D721Med (cell line): ENCODE data around the gene NINJ2.

ENCODE experiments used
- DNase-seq: peaks from one replicate; pipeline ENCODE4 v3.0.0; 2011; ENCODE audit warnings: low spot score; ENCODE audit not compliant: insufficient read length
- FAIRE-seq: peaks from 2 replicates; lab custom pipeline; 2011; peaks lifted over from hg19 to GRCh38; lab: Jason Lieb, UNC
- TF ChIP-seq, protein P1 (sequence below): IDR thresholded peaks from 2 replicates; pipeline ENCODE4 v1.5.1; 2012; ENCODE audit warnings: mild to moderate bottlenecking, control low read depth; ENCODE audit not compliant: insufficient read depth; ENCODE audit errors: missing control alignments

NINJ2 gene

DNA sequence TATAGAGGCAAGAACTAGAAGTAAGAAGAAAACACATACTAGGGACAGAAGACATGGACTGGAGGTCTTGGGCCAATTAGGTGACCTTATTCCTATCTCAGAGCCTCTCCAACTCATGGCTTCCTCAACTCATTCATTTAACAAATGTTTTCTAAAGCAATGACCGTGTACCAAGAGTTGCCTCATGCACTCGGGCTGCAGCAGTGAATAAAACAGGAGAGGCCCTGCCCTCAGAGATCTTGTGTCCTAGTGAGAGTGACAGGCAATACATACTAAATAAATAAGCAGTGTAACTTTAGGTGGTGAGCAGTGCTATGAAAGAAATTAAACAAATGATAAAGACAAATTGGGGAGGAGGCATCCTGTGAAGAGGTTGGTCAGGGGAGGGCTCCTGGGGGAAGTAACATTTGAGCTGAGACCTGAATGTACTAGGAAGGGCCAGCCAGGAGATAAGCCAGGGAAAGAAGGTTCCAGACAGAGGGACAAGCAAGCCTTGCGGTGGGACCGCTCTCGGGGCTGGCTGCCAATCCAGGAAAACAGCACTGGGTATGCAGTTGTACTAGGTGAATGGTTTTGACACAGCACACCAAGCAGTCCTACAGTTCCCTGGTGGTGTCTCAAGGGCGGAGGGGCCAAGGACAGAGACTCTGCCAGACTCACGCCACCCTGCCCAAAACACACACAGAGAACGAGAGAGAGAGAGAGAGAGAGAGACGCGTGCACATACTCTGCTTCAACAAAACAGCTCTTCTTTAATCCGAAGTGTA is 1.3 kb downstream of the NINJ2 start:
- TF ChIP-seq, protein P1, sequence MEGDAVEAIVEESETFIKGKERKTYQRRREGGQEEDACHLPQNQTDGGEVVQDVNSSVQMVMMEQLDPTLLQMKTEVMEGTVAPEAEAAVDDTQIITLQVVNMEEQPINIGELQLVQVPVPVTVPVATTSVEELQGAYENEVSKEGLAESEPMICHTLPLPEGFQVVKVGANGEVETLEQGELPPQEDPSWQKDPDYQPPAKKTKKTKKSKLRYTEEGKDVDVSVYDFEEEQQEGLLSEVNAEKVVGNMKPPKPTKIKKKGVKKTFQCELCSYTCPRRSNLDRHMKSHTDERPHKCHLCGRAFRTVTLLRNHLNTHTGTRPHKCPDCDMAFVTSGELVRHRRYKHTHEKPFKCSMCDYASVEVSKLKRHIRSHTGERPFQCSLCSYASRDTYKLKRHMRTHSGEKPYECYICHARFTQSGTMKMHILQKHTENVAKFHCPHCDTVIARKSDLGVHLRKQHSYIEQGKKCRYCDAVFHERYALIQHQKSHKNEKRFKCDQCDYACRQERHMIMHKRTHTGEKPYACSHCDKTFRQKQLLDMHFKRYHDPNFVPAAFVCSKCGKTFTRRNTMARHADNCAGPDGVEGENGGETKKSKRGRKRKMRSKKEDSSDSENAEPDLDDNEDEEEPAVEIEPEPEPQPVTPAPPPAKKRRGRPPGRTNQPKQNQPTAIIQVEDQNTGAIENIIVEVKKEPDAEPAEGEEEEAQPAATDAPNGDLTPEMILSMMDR = no peak
- DNase-seq (no peak), FAIRE-seq (no peak)

DNA sequence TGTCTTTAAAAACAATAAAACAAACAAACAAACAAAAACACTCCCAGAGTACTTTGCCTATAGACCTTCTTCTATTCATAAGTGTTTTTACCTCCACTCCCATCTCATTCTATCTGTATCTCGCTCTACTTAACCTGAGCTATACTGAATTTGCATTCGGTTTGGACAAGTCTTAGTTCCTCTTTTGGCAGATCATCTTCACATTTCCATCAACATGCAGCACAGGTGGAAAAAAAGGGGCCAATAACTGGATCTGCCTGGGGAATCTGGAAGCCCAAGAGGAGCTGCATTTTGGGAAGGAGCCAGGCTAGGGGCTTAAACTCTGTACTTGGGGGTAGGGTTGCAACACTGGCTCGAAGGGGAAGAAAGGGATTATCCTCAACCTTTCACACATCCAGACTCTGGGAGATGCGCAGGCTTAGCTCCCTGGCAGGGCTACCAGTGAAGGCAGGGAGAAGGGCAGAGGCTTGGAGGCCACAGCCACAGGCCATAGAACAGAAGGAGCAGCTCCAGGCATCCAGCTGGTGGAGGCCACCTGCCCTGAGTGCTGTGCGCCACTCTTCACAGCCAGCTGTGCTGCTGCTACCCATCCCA is 4.1 kb downstream of the NINJ2 start:
- TF ChIP-seq, protein P1 = no peak
- no peak for DNase-seq
- FAIRE-seq = no peak

DNA sequence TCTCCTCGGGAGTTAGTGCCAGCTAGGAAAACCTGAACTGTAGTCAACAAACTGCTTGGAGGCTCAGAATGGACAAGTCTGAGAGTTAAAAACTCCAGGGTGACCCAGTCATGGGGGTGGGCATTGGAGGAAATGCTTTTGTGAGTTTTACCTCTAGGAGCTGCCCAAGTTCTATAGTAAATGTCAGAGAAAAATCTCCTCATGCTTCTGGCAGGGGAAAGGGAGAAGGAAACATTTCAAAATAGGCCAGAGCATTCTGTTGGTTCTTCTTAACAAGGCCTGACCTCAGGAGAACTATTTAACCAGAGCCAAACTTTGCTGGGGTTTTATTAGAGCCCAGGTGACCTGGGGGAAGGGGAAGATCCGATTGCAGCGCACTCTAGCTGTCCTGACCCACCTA is 12.3 kb downstream of the NINJ2 start:
- FAIRE-seq (no peak), DNase-seq (no peak)

DNA sequence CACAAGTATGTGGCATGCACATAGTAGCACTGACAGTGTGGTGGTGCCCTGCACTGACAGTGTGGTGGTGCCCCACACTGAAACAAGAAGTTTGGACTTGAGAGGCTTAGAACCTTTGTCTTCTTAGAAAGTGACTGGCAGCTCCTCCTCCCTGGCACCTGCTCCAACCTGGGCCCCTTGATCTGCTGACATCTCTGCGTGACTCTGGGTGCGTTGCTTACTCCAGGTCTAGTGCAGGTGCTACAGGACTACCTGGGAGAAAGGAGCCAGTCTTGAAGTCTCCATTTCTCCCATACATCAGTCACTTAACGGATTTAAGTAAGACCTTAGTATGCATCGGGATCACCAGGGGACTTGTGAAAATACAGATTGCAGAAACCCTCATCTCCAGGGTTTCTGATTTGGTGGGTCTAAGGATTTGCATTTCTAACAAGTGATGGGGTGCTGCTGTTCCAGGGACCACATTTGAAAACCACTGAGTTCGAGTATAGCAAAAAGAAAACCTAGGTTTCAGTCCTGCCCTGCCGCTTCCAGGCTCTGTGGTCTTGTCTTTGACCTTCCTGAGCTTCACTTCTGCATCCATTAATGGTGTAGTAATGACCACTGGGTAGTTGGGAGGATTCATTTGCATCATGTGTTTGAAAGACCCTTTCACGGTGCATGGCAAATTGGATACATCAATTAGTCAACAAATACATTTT is 15.7 kb downstream of the NINJ2 start:
- DNase-seq (no peak), FAIRE-seq (no peak)
- TF ChIP-seq, protein P1 = no peak

More for the DNA sequence above, 12.3 kb downstream of the NINJ2 start:
- TF ChIP-seq, protein P1 = no peak

DNA sequence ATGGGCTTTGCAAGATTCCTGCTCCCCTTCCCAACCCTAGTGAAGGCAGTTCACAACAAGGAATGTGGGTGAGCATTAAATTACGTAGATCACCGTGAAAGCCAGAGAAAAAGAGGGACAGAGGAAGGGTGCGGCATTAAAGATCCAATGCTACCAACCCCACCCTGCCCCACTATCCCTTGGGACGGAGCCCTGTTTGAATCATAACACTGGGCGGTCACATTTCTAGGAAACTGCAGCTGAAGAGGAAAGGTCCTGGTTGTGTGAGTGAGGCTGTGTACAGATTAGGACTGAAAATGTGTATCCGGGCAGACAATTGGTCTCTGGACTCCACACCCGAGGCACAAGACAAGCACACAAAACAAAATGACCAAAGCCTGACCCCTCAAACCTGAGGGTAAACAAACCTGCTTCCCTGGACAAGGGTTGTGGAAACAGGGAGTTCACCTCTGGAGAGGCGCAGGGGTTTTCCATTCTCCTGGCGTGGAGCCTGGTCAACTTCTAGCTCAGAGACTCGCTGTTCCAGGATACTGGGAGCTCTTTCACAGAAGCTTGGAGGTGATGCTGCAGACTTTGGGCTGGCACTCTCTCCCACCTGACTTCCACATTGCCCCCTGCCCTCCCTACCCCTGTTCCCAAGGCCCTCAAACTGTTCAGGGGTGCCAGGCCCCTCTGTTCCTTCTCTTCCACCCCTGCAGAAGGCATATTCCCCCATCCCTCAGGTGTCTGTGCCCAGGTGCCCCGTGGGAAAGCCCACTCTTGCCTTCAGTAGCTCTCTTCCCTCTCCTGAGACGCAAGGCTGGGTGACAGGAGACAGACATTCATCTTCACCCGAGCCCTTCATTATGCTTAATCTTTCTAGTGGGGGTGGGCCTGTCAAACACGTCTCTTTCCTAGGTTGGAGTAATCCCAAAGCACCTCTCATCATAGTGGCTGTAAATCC is 16.5 kb downstream of the NINJ2 start:
- no peak for DNase-seq
- no peak for FAIRE-seq

DNA sequence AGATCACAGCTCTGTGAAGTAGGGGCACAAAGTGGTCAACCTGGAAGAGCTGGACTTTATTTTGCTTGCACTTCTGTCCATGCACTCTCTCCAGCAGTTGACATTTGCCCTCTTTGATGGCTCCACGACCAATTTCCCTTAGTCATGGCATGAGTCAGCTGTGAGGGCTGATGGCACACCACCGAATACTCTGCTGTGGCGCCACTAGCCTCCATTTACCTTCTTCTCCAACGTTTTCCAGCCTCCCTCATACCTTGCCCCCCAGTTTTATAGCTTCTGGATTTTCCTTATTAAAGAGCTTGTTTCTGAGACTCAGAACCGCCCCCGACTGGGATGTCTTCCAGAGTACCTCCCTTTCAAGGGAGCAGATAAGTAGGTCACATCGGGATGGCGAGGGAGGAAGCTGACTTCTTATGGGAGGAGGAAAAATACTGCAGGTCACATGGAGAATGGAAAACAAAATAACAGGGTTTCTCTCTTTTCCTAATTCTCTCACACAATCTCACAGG is 17.6 kb downstream of the NINJ2 start:
- TF ChIP-seq, protein P1 = no peak
- FAIRE-seq (no peak), DNase-seq (no peak)

More for the DNA sequence above, 16.5 kb downstream of the NINJ2 start:
- TF ChIP-seq, protein P1 = no peak
